ENCODE measurements around the gene USP3. TPM values are rescaled to one million over a fixed set of nuclear protein-coding genes. Genes with fewer than 3 reads are reported as not detected.

Gene USP3
- total RNA-seq, 1 experiment from 2014 or later = 36.6 TPM

GRCh38 chr15:63573533-63573932 is 69.1 kb downstream of the USP3 start:
- Mint-ChIP-seq H3K9me3 (no peaks in the 10 kb centered on the region), H3K4me3 (no peak overlapping the region), H3K4me1 (no peaks in the 10 kb centered on the region), H3K27ac (no peak overlapping the region), H3K27me3 (ENCODE audit: low read depth) (no peaks in the 10 kb centered on the region), H3K36me3 (0 out of 2 replicates have a peak, but pooled peaks cover 4% of the 10 kb centered on the region)
- DNase-seq (ENCODE audit: low spot score) = no peak
- CTCF ChIA-PET = no interaction called here
- TF ChIP-seq NR3C1 (CRISPR knock-in tag; conservative IDR thresholded peaks at IDR 0.05; ENCODE audit: low read depth) = no peak
- POLR2A ChIA-PET = no interaction called here
- no peak for ATAC-seq

GRCh38 chr15:63575312-63575711 is 70.9 kb downstream of the USP3 start:
- TF ChIP-seq ZMAT4 (CRISPR knock-in tag; IDR thresholded peaks at IDR 0.05) = no peak
- no peak for TF ChIP-seq CREB1 (CRISPR knock-in tag; IDR thresholded peaks at IDR 0.05)
- no peak for TF ChIP-seq NR1H2 (CRISPR knock-in tag; IDR thresholded peaks at IDR 0.05)
- no peak for TF ChIP-seq MXD4 (CRISPR knock-in tag; IDR thresholded peaks at IDR 0.05; ENCODE audit: borderline replicate concordance)
- no peak for TF ChIP-seq PREB (CRISPR knock-in tag; IDR thresholded peaks at IDR 0.05; ENCODE audit: borderline replicate concordance)
- no peak for TF ChIP-seq SOX15 (CRISPR knock-in tag; IDR thresholded peaks at IDR 0.05)
- no peak for TF ChIP-seq SMAD4 (CRISPR knock-in tag; IDR thresholded peaks at IDR 0.05)
- no peak for TF ChIP-seq CREM (CRISPR knock-in tag; IDR thresholded peaks at IDR 0.05)
- TF ChIP-seq ATF2 (CRISPR knock-in tag; IDR thresholded peaks at IDR 0.05; ENCODE audit: borderline replicate concordance, low read depth) = no peak
- TF ChIP-seq ZNF317 (CRISPR knock-in tag; IDR thresholded peaks at IDR 0.05; ENCODE audit: borderline replicate concordance, low read depth) = no peak
- TF ChIP-seq GRHL2 (CRISPR knock-in tag; IDR thresholded peaks at IDR 0.05; ENCODE audit: insufficient replicate concordance, severe bottlenecking) = no peak
- TF ChIP-seq ZNF396 (CRISPR knock-in tag; IDR thresholded peaks at IDR 0.05; ENCODE audit: borderline replicate concordance) = no peak
- no peak for TF ChIP-seq USF1 (CRISPR knock-in tag; IDR thresholded peaks at IDR 0.05)
- TF ChIP-seq RELA (CRISPR knock-in tag; IDR thresholded peaks at IDR 0.05; ENCODE audit: borderline replicate concordance) = no peak
- no peak for TF ChIP-seq TEAD4 (CRISPR knock-in tag; IDR thresholded peaks at IDR 0.05)
- TF ChIP-seq ETV6 (CRISPR knock-in tag; IDR thresholded peaks at IDR 0.05) = no peak
- no peak for TF ChIP-seq RORB (CRISPR knock-in tag; IDR thresholded peaks at IDR 0.05)
- no peak for TF ChIP-seq IRF2 (CRISPR knock-in tag; IDR thresholded peaks at IDR 0.05; ENCODE audit: borderline replicate concordance, low read depth)
- no peaks in the 10 kb centered on the region for H3K9me3 Mint-ChIP-seq

GRCh38 chr15:63576441-63576840 is 72.0 kb downstream of the USP3 start:
- H3K4me3 Mint-ChIP-seq = no peak overlapping the region
- no peaks in the 10 kb centered on the region for H3K9me3 Mint-ChIP-seq
- CTCF ChIA-PET = no interaction called here
- TF ChIP-seq TEAD4 (CRISPR knock-in tag; IDR thresholded peaks at IDR 0.05) (no peak), STAT6 (CRISPR knock-in tag; conservative IDR thresholded peaks at IDR 0.05; ENCODE audit: low read depth) (no peak), MAX (CRISPR knock-in tag; IDR thresholded peaks at IDR 0.05) (no peak), MXD4 (CRISPR knock-in tag; IDR thresholded peaks at IDR 0.05; ENCODE audit: borderline replicate concordance) (no peak), PRRX2 (CRISPR knock-in tag; IDR thresholded peaks at IDR 0.05) (no peak), ZNF671 (CRISPR knock-in tag; IDR thresholded peaks at IDR 0.05) (no peak), ZMAT4 (CRISPR knock-in tag; IDR thresholded peaks at IDR 0.05) (no peak), FOXP1 (CRISPR knock-in tag; IDR thresholded peaks at IDR 0.05; ENCODE audit: borderline replicate concordance) (no peak), E2F4 (CRISPR knock-in tag; IDR thresholded peaks at IDR 0.05; ENCODE audit: borderline replicate concordance, low read depth) (no peak)

More at GRCh38 chr15:63575312-63575711, 70.9 kb downstream of the USP3 start:
- Mint-ChIP-seq H3K27ac (no peak overlapping the region), H3K27me3 (ENCODE audit: low read depth) (no peaks in the 10 kb centered on the region), H3K4me3 (no peak overlapping the region), H3K36me3 (0 out of 2 replicates have a peak, but pooled peaks cover 4% of the 10 kb centered on the region), H3K4me1 (no peaks in the 10 kb centered on the region)
- CTCF ChIA-PET = interaction anchor here (1.0 kb wide), 1 partner anchor 26 kb away, joined by 5 read pairs; no protein-coding TSS in a partner anchor
- ATAC-seq (no peak), DNase-seq (ENCODE audit: low spot score) (no peak)
- POLR2A ChIA-PET = interaction anchor here (0.7 kb wide), 1 partner anchor 53 kb away, joined by 7 read pairs; no protein-coding TSS in a partner anchor

More at GRCh38 chr15:63576441-63576840, 72.0 kb downstream of the USP3 start:
- H3K4me1 Mint-ChIP-seq = no peaks in the 10 kb centered on the region
- H3K27me3 Mint-ChIP-seq (ENCODE audit: low read depth) = no peaks in the 10 kb centered on the region
- H3K36me3 Mint-ChIP-seq = 0 out of 2 replicates have a peak, but pooled peaks cover 4% of the 10 kb centered on the region
- H3K27ac Mint-ChIP-seq = no peak overlapping the region
- no peak for ATAC-seq
- POLR2A ChIA-PET = no interaction called here
- DNase-seq (ENCODE audit: low spot score) = no peak
